K562 (cell line): ENCODE results near the gene EDRF1. TPM values are rescaled to one million over a fixed set of nuclear protein-coding genes. Genes with fewer than 3 reads are reported as not detected.

Experiments used
- ATAC-seq: fragments of 200-7000 bp; cut with Tn5 transposase; 3 replicates; pipeline ENCODE4 v1.9.1; 2020; ENCODE audit warnings: moderate library complexity
- BruUV-seq: library from RNA; stranded (reverse); fragments of 400-500 nt; replicated peaks from 2 replicates; lab custom pipeline; 2021; lab: Mats Ljungman, UMichigan
- CTCF ChIA-PET: fragments of 300-600 bp; formaldehyde crosslinking; extraction: SDS; loops from one replicate; lab custom pipeline; 2021; ENCODE audit warnings: low intra/inter-chr PET ratio; lab: Yijun Ruan, JAX
- POLR2A ChIA-PET: fragments of 300-600, 350-650 bp; sonication (Branson Sonifier 250); formaldehyde crosslinking; extraction: SDS; loops from one replicate; lab custom pipeline; 2021; ENCODE audit warnings: antibody characterized with exemption, inconsistent platforms; lab: Yijun Ruan, JAX
- DNase-seq, 4 experiments: peaks; one replicate each; pipeline versions ENCODE4 v3.0.0 to v3.0.0-alpha.2; 2011 to 2018; ENCODE audit warnings: low spot score in 3 of 4, mixed read lengths in 3 of 4; ENCODE audit errors: extremely low read depth in 1 of 4
- FAIRE-seq: peaks from 2 replicates; lab custom pipeline; 2011; peaks lifted over from hg19 to GRCh38; lab: Jason Lieb, UNC
- H2AFZ ChIP-seq: 2 replicates; pipeline ENCODE4 v1.6.0; 2011; ENCODE audit warnings: low read depth, low read length, control low read depth, inconsistent platforms
- H3K27ac ChIP-seq: fragments of 200-600 bp; 3 replicates; pipeline ENCODE4 v1.8.0; 2011; ENCODE audit warnings: low read depth, mild to moderate bottlenecking, control low read depth, inconsistent platforms, low read length, moderate library complexity, mixed read lengths; ENCODE audit errors: extremely low read depth
- H3K27me3 ChIP-seq, 2 experiments: fragments of 300-600 bp in 1 of 2; 2 replicates in 1 of 2; 3 replicates in 1 of 2; pipeline versions ENCODE4 v1.6.0 to v1.8.0; 2011; ENCODE audit warnings: inconsistent platforms in 2 of 2, low read length in 2 of 2, mild to moderate bottlenecking in 1 of 2, mixed read lengths in 1 of 2, moderate library complexity in 1 of 2; ENCODE audit not compliant: control insufficient read depth in 2 of 2, insufficient read depth in 2 of 2
- H3K36me3 ChIP-seq: fragments of 300-600 bp; 3 replicates; pipeline ENCODE4 v1.8.0; 2011; ENCODE audit warnings: mild to moderate bottlenecking, low read length, inconsistent platforms; ENCODE audit not compliant: control insufficient read depth, insufficient read depth
- H3K4me1 ChIP-seq, 2 experiments: fragments of 200-600 bp in 1 of 2; replicated peaks in 1 of 2; 2 replicates in 1 of 2; 3 replicates in 1 of 2; pipeline versions ENCODE4 v1.5.1 to v1.8.0; 2011; ENCODE audit warnings: inconsistent platforms in 2 of 2, low read length in 2 of 2, mild to moderate bottlenecking in 1 of 2, mixed read lengths in 1 of 2, moderate library complexity in 1 of 2; ENCODE audit not compliant: control insufficient read depth in 2 of 2, insufficient read depth in 2 of 2
- H3K4me2 ChIP-seq: 2 replicates; pipeline ENCODE4 v1.6.1; 2011; ENCODE audit warnings: low read length, control low read depth, inconsistent platforms, mixed read lengths; ENCODE audit not compliant: insufficient read depth
- H3K4me3 ChIP-seq: fragments of 200-600 bp; sonication (generic), shearing (Covaris generic); 2 replicates; pipeline ENCODE4 v1.5.1; 2016; ENCODE audit warnings: control low read depth, inconsistent platforms
- H3K79me2 ChIP-seq: fragments of 200-600 bp; 3 replicates; pipeline ENCODE4 v1.8.0; 2011; ENCODE audit warnings: low read length, inconsistent platforms; ENCODE audit not compliant: control insufficient read depth, insufficient read depth
- H3K9ac ChIP-seq, 2 experiments: 2 replicates each; pipeline versions ENCODE4 v1.6.0 to v1.6.1; 2011; ENCODE audit warnings: low read depth in 2 of 2, low read length in 2 of 2, control low read depth in 1 of 2, inconsistent platforms in 1 of 2, mild to moderate bottlenecking in 1 of 2, mixed read lengths in 1 of 2; ENCODE audit not compliant: insufficient read depth in 1 of 2
- H3K9me1 ChIP-seq: one replicate; pipeline ENCODE4 v1.6.0; 2011; ENCODE audit warnings: inconsistent platforms, mild to moderate bottlenecking, low read length, moderate library complexity; ENCODE audit not compliant: control insufficient read depth, insufficient read depth
- H3K9me3 ChIP-seq: replicated peaks from 2 replicates; pipeline ENCODE4 v1.5.1; 2011; ENCODE audit warnings: low read depth, low read length, inconsistent platforms; ENCODE audit not compliant: control insufficient read depth, insufficient read depth
- H4K20me1 ChIP-seq: replicated peaks from 2 replicates; pipeline ENCODE4 v1.6.1; 2011; ENCODE audit warnings: low read length, inconsistent platforms, mixed read lengths; ENCODE audit not compliant: control insufficient read depth, insufficient read depth
- FOXK1 ChIP-seq: sonication (generic); formaldehyde crosslinking; IDR thresholded peaks from 2 replicates; pipeline ENCODE4 v1.8.0; 2022; ENCODE audit warnings: missing genetic modification reagents, mild to moderate bottlenecking, borderline replicate concordance
- MBD2 ChIP-seq: sonication (generic); IDR thresholded peaks from 2 replicates; pipeline ENCODE4 v1.6.1; 2016; ENCODE audit warnings: low read depth, borderline replicate concordance
- PTRF ChIP-seq: fragments of 450-650 bp; IDR thresholded peaks from 2 replicates; pipeline ENCODE4 v1.6.1; 2016; ENCODE audit warnings: mild to moderate bottlenecking, missing genetic modification characterization, missing compliant biosample characterization
- SNIP1 ChIP-seq: fragments of 450-650 bp; IDR thresholded peaks from 2 replicates; pipeline ENCODE4 v1.7.1; 2017; ENCODE audit warnings: low read depth, mild to moderate bottlenecking
- ZBTB7A ChIP-seq: IDR thresholded peaks from 2 replicates; pipeline ENCODE4 v1.6.1; 2011; ENCODE audit warnings: low read depth, mild to moderate bottlenecking, low read length, moderate library complexity, borderline replicate concordance; ENCODE audit not compliant: control insufficient read depth
- ZHX1 ChIP-seq: fragments of 150-350 bp; conservative IDR thresholded peaks from 2 replicates; pipeline ENCODE4 v1.6.1; 2014; ENCODE audit warnings: low read length
- ZNF140 ChIP-seq: fragments of 250-450 bp; sonication (Bioruptor Pico); IDR thresholded peaks from 2 replicates; pipeline ENCODE4 v1.8.0; 2021; ENCODE audit warnings: moderate library complexity, mild to moderate bottlenecking, inconsistent platforms
- ZNF830 ChIP-seq: fragments of 250-450 bp; sonication (Bioruptor Pico); IDR thresholded peaks from 2 replicates; pipeline ENCODE4 v1.5.0; 2021; ENCODE audit warnings: mild to moderate bottlenecking
- WGBS: fragments of 100-300 bp; shearing (Covaris generic); methylation state at CpG from one replicate; pipeline ENCODE4 v1.1.6; 2016; ENCODE audit warnings: low coverage, mixed read lengths; ENCODE audit not compliant: insufficient coverage; ENCODE audit errors: missing lambda C conversion rate; 5-methylcytosine and 5-hydroxymethylcytosine counted together
- in situ Hi-C: fragments of 300-500 bp; cut with MboI; formaldehyde crosslinking; loops from 4 replicates; pipeline ENCODE4 v1.15.0; 2018; ENCODE audit warnings: inconsistent platforms, mixed read lengths
- intact Hi-C: fragments of 100-400 bp; cut with micrococcal nuclease; formaldehyde crosslinking; loops from 2 replicates; pipeline ENCODE4 v1.14.2; 2022
- polyA plus RNA-seq, 8 experiments: library from polyadenylated mRNA; depleted of rRNA in 4 of 8; stranded (reverse) in 5 of 8; unstranded in 3 of 8; fragments of >200 nt; fragmentation: Nextera tagmentation in 2 of 8; fragmentation: Illumina TruSeq in 1 of 8; extraction: Ambion mirVana in 2 of 8; extraction: Trizol in 1 of 8; gene quantifications; 2 replicates each; pipeline versions ENCODE4 v1.2.1 to v1.2.3, GENCODE V29; 2011 to 2014; ENCODE audit warnings: inconsistent platforms in 1 of 8, missing spikeins in 1 of 8
- total RNA-seq, 7 experiments: library from RNA; depleted of rRNA in 6 of 7; stranded (reverse); fragments of >200 nt in 6 of 7; fragmentation: Illumina TruSeq in 2 of 7; extraction: Trizol in 2 of 7; gene quantifications; 2 replicates each; pipeline versions ENCODE4 v1.2.1 to v1.2.3, GENCODE V29; 2011 to 2021; ENCODE audit warnings: low replicate concordance in 1 of 7

The EDRF1 gene
- total and polyA plus RNA-seq, 9 of the 15 experiments (the other 6 are each of a cell fraction or from before 2014, with no cell fraction given) = 7.6 to 26.0 (median 18.6) TPM

- TF ChIP-seq SNIP1 (no peak), MBD2 (no peak), ZBTB7A (no peak)
- TF ChIP-seq, all 486 proteins: peak for 0
- CTCF ChIA-PET = no interaction called here
- no TSS peak for BruUV-seq
- H3K27ac ChIP-seq = no peak overlapping the region
- no peak overlapping the region for H3K4me3 ChIP-seq
- in situ Hi-C loops = no loop called here
- no peaks in the 10 kb centered on the region for H3K9me3 ChIP-seq
- FAIRE-seq (no peak), ATAC-seq (no peak), DNase-seq (no peak)
- no peaks in the 10 kb centered on the region for H3K9me1 ChIP-seq
- POLR2A ChIA-PET = no interaction called here
- no peak overlapping the region for H2AFZ ChIP-seq
- no peaks in the 10 kb centered on the region for H4K20me1 ChIP-seq
- H3K4me2 ChIP-seq = no peak overlapping the region
- no peak overlapping the region for H3K9ac ChIP-seq
- H3K79me2 ChIP-seq = no peaks in the 10 kb centered on the region
- intact Hi-C loops = no loop called here
- 12% methylated on average over 8 of the region's 10 CpGs for WGBS
- peaks cover 0 to 9% of the 10 kb centered on the region in 2 experiments; a peak in 2 of 5 replicates for H3K4me1 ChIP-seq
- H3K36me3 ChIP-seq = no peaks in the 10 kb centered on the region
- no peaks in the 10 kb centered on the region for H3K27me3 ChIP-seq
Measured at GRCh38 chr10:125779403-125780327, 60.2 kb downstream of the EDRF1 start.

DNA sequence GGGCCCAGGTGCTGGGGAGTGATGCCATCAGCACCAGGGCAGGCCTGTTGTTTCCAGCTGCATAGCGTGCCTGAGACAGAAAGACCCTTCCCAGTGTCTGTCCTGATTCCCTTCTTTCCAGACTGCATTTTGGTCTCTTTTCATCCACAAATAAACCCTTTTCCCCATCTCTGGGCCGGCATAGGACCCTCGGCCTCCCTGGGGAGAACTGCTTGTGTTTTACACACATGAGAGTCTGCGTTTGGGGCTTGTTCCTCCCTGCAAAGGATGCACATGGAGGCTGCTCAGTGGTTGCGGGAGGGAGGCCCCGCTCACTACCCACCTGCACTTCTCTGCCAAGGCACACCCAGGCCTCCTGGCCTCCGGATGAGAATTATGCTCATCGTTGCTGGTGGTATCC lies 61.9 kb downstream of the EDRF1 start:
- ATAC-seq (no peak), DNase-seq (no peak), FAIRE-seq (no peak)
- POLR2A ChIA-PET = interaction anchor here (0.9 kb wide), 1 partner anchor 22 kb away, joined by 4 read pairs; no protein-coding TSS in a partner anchor
- no peaks in the 10 kb centered on the region for H3K9me1 ChIP-seq
- 38% methylated on average over 7 of the region's 8 CpGs for WGBS
- H3K27me3 ChIP-seq = no peaks in the 10 kb centered on the region
- no peak overlapping the region for H2AFZ ChIP-seq
- H4K20me1 ChIP-seq = no peaks in the 10 kb centered on the region
- H3K36me3 ChIP-seq = no peaks in the 10 kb centered on the region
- H3K79me2 ChIP-seq = no peaks in the 10 kb centered on the region
- H3K4me1 ChIP-seq = no peaks in the 10 kb centered on the region
- H3K9ac ChIP-seq = no peak overlapping the region; a peak in 1 of 4 replicates
- H3K9me3 ChIP-seq = no peaks in the 10 kb centered on the region
- BruUV-seq = no TSS peak
- H3K4me3 ChIP-seq = no peak overlapping the region
- in situ Hi-C loops = no loop called here
- no peak overlapping the region for H3K4me2 ChIP-seq
- CTCF ChIA-PET = no interaction called here
- intact Hi-C loops = no loop called here
- H3K27ac ChIP-seq = no peak overlapping the region
- TF ChIP-seq ZHX1 (no peak), ZNF830 (CRISPR knock-in tag) (no peak), PTRF (tag) (no peak), FOXK1 (CRISPR knock-in tag) (no peak), ZNF140 (CRISPR knock-in tag) (no peak)
